ENCODE measurements around the gene ANKS1A.
A peak's percentile ranks its signal among the peaks of the same experiment; 100 is the strongest.

ANKS1A gene

DNA sequence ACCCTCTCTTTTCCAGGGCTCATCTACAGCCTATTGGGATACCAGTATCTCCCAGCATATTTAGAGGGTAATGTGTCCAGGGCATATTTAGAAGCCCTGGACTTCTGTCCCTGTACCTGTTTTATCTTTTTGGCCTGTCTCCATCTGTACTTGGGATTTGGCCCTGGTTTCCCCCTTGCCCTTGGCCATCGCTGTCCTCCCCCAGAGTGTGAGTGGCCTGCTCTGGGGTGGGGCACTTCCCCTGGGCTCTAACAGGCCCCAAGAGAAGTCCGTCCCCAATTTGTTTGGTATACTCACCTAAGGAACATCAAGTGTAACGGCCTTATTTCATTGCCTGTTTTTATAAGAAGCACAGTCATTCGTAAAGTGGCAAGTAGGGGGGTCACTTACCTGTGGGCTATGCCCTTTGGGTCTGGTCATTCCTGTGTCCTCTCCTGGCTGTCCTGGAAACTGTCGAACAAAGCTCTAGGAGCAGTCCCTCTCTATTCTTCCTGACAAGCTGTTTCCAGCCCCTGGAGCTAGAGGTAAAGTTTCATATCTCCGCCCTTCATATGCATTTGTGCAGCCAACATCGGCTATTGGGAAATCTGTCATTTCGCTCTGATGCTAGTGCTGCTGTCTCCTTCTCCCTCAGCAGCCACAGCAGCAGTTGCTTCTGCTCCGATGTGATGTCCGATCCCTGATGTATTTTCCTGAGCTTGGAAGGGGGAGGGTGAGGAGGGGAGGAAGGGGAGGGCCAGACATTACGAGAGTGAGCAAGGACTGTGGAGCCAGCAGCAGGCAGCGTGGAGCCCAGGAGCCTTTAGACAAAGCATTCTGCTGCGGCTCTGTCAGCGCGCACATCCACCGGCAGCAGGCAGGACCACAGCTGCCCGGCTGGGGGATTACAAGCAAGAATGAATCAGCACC, 168.6 kb downstream of the ANKS1A start:
- DNase-seq: no peak

DNA sequence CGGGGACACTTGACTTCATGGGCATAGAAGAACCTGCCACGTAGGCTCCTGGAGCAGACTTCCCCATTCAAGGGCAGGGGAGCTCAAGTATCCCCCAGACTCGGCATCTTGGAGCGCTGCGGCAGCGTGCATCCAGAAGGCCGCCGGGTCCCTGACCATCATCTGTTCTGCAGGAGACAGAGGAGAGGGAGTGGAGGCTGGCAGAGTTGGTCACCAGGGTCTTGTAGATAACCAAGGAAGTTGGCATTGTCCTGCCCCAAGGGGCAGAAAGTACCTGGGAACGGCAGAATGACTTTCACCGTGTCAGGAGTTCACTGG, 169.3 kb downstream of the ANKS1A start:
- no peak for DNase-seq

DNA sequence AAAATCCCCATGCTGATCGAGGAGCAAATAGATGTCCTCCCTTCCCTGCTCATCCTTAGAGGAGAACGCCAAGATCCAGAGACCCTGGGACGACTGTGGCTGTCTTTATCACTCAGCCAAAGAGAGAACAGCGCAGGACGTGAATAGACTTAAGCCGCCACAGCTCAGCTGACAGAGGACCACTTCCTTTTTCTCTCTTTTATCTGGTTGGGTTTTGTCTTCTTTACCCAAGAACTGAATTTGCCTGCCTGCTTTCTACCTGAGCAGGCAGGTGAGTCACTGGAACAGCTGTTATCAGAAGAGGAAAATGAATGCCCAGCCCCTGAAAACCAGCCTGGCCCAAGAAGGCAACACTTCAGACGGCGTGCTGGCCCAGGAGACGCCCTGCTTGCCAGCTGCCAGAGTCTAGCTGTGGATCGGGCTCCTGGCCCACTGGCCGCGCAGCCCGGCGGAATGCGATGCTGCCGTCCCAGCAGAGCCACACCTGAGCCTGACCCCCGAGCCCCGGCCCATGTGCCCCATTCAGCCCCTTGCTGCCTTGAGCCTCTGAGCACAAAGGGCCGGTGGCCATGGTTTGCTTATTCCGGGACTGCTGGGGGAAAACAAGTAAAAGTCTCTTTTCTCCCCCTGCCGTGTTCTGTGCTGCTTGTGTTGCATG, 169.9 kb downstream of the ANKS1A start:
- no peak for DNase-seq

DNA sequence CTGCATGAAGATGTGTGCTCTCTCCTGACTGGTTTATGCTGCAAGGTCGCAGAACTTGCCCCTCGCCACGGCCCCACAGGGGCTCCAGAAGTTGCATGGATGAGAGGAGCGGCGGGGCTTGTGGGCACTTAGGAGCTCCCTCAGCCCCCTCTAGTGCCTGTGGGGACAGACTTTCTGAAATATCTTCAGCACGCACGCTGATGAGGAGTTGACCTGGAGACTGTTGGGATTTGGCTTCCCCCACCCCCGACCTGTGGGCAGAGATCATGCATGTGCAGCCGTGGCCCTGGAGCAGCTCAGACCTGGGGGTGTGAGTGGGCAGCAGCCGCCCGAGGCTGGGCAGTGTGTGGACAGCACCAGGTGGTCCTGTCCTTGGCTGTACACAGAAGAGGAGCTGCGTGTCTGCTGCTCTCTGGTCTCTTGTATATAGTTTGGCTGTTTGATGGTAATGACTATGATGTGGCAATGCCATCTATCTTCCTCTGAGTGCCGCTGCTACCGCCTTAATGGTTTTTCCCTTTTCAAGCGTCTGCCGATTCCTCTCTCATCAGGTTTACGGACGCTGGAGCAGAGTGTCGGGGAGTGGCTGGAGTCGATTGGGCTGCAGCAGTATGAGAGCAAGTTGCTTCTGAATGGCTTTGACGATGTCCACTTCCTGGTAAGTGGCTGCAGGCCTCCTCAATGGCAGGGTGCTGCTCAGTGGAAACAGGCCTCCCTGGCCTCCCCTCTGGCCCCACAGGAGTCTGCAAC, 170.7 kb downstream of the ANKS1A start:
- no peak for DNase-seq

DNA sequence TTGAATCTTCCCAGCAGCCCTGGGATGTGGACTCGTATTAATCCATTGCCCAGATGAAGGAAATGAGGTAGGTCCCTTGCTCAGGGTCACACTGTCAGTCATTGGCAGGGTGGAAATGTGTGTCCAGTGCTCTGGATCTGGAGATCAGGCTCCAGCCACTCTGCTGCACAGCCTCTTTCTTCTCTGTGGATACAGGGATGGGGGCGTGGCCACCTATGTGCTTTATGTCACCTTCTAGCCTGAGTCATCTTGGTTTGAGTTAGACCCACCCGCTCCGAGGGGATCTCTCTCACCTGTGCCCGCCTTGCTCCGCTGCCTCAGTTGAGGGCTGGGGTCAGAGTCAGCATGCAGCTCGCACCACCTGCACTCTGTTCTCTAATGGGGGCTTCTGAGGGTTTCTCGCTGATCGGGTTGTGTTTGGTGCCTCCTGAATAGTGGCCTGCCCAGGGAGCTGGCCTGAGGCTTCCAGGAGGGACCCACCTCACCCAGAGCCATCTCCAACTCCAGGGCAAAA, 172.1 kb downstream of the ANKS1A start:
- DNase-seq: no peak

DNA sequence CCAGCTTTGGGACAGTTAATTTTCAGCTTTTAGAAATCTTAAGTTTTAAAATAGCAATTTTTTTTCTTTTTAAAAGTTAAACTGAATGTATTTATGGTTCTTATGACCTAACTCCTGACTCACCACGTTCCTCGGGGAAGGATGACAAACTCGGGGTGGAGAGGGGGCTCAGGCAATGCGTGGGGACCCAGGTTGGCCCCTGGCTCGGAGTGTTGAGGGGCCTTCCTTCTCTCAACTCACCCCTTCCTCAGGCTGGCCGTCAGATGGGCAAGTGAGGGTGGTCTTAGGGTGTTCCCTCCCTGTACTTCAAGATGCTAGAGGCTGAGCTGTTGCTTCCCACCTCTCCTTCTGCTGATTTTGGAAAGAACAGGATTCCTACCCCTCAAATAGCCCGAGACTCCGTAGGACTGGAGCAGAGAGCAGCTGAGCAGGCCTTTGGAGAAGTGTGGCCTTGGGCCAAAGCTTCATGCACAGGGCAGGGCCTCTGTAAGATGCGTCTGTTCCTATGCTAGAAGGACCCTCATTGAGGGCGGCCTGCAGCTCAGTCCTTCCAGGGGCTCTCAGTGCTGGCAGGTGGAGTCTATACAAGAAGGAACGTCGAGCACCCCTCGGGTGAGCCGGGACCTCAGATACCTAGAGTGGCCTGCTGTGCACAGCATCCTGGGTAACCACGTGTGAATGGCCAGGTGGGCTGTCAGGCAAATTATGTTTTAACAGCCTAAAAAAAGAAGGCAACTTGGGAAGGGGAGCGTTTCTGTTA, 172.8 kb downstream of the ANKS1A start:
- DNase-seq: no peak

DNA sequence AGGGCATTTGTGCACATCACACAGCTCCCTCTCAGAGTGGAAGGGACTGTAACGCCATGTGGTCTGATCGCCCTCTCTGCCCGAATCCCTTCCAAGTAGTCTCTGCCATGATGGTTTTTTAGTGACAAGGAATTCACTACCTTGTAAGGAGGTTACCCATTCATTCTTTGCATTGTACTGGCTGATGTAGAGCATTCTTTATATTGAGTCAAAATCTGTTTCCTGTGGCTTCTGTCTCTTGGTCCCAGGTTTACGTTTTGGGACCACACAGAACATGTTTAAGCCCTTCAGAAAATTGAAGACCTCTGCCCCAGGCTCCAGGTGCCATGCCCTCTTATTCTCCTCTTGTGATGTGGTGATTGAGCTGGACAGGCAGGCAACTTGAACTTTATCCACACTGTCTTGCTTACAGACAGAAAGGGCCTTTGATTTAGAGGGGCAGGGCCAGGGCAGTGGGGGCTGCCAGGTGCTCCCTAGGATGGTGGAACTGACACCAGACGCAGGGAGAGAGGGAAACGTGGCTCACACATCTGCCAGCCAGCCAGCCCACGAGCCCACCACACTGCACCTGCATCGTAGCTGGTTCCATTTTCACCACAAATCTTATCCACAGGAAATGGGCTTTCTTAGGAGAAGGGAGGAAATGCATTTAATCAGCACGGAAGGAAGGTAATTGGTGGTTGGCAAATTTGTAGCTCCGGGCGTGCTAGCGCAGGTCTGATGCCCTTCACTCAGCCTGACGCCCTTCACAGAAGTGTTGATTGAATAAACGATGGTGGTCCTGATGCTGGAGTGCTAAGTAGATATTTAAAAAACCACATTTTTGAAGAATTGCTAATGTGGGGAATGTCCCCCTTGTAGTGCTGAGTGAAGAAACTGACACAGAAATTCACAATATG, 173.9 kb downstream of the ANKS1A start:
- DNase-seq: peak; percentile 20

DNA sequence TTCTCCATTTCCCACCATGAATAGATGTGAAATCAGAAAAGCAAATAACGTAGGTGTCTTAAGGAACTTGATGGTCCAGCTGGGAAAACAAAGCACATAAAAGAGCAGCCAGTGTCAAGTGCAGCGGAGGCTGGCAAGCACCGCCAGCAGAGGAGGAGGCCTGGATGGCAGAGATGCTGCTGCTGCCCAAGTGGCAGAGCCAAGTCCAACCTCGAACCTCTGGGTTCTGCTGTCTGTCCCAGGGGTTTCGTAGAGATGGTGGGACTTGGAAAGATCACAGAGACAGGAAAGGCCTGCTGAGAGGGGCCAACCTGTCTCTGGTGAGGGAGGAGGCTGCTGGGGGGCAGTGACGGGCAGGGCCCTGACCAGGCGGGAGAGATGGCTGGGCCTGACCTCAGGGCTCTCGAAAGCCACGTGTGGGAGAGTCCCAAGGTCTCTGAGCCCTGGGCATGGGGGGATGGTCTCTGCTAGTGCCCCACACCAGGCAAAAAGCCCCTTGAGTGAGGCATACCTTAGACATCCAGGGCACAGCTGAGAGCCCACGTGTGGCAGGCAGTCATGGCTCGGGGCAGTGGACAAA, 174.7 kb downstream of the ANKS1A start:
- DNase-seq: no peak

DNA sequence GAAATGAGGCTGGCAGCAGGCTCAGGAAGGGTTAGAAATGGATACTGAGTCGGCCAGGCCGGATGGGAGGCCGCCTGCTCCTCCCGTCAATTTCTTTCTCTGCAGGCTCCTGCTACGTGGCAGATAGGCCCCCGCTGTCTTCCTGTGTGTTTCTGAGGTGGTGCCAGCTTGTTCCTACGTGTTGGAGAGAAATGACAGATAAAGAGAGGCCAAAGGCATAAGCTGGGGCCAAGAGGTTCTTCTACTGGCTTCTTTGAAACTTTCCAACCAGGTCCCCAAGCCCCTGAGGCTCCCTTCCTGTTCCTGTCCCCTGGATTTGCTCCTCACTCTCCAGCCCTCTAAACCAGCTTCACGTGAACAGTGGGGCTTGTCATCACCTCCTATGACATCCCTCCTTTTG, 175.2 kb downstream of the ANKS1A start:
- no peak for DNase-seq

DNA sequence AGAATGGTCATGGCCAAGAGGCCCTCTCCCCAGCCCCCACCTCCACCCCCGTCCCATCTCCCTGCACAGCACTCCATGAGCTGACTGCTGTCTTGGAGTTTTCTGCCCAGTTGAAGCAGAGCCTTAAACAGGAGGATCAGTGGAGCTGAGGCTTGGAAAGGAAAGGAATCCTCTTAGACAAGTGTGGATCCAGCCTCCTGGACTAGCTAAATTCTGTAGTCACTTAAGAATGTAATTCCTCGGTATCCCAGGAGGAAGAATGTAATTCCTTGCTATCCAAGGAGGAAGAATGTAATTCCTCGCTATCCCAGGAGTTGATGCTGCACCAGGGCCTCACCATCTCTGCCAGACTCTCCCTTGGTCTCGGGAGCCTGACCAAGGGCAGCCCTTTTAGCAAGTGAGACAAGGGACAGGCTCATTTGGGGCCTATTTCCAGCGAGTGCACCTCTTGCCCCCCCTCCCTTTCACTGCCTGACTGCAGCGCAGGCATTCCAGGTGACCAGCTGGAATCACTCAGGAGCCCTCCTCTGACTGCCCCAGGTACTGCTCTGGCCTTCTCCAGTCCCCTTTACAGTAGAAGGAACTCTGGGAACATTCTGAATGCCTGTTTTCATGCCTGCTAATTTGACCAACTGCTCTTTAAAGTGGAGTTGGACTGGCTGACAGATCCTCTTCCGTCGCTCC, 175.8 kb downstream of the ANKS1A start:
- DNase-seq: no peak

DNA sequence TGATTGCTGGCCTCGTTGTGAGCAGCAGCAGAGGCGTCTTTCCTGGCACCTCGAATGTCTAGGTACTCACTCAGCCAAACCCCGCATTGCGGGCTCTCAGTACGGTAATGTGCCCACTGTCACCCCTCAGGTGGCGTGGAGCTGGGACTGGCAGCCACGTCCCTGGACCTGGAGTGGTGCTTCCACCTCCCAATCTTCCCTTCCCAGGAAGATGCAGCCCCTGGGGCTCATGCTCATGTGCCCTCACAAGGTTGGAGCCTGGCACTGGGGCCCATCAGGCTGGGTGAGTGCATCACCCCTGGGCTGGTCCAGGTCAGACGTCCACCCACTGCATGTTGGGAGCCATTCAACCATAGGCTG, 176.4 kb downstream of the ANKS1A start:
- DNase-seq: no peak

DNA sequence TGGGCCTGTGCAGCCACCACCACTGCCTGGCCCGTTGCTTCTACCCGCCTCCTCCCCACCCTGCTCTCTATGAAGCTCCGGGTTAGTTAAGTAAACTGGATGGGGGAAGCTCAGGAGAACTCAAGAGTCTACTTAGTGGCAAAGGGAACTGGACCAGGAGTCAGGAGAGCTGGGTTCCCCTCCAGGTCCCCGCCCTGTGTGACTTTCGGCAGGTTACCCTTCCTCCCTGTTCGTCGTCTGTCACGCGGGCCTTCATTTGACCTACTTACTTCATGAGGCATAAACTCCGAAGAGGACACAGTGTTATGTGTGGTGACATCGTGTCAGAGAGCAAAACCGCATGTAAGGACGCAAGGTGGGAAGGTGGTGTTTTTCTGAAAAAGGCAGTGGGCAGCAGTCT, 176.8 kb downstream of the ANKS1A start:
- no peak for DNase-seq

DNA sequence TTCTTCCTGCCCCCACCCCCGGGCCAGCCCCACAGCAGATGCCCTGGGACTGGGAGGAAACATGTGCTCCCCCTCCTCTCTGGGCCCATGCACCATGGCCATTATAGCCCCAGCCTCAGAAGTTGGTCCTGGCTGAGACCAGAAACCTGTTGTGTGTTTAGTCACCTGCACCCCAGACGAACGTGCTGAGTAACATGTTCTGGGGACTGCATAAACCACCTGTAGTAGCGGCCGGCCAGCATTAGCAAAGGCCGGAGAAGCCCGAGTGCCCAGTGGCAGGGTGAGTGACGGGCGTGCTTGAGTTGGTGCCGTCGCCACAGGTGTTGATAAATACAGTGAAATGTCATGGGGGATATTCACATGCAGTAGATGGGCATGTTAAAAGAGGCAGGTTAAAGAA, 178.2 kb downstream of the ANKS1A start:
- DNase-seq: no peak

DNA sequence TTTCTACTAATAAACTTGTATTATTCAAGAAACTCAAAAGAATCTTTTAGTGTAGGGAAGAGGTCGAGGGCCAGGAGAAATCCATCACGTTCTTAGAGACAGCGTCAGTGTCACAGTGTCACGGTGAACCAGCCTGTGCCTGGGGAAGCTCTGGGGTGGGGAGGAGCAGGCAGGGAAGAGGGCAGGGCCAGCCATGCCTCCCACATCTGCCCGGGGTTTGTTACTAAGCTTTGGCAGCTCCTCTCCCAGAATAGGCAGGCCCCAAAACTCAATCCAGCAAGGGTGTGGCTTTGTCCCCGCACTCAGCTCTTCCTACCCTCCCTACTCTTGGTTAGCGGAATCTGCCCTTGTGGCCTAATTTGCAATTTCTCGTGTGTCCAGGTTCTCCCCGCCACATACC, 179.2 kb downstream of the ANKS1A start:
- no peak for DNase-seq

DNA sequence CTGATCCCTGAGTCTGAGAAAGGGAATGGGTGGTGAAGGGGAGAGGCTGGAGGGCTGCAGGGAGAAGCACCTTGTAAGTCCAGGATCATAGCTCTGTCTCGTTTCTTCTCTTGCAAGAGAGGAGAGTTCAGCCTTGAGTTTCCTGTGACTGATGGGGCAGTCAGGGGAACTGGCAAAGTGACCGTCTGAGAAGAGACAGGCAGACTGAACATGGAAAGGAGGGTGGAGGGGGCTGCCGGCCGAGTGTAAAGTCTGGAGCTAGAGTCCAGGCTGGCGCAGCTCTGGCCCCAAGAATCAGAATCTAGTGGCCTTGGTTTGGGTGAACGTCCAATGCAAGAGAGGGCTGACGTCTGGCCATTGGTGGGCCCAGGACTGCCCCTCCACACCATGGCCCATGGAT, 179.6 kb downstream of the ANKS1A start:
- DNase-seq: no peak

DNA sequence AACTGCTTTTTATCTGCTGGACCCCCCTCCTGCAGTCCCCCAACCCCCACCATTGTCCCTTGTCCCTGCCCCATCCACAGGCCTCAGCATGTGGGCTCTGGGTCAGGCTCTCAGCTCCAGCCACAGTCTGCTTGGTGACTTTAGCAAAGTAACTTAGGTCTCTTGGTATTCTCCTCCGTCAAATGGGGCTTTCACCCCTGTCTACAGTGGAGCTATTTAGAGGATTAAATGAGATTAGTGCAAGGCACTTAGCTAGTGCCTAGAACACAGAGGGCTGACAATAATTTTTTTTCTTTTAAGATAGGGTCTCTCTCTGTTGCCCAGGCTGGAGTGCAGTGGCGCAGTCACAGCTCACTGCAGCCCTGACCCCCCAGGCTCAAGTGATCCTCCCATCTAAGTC, 180.2 kb downstream of the ANKS1A start:
- DNase-seq: no peak

DNA sequence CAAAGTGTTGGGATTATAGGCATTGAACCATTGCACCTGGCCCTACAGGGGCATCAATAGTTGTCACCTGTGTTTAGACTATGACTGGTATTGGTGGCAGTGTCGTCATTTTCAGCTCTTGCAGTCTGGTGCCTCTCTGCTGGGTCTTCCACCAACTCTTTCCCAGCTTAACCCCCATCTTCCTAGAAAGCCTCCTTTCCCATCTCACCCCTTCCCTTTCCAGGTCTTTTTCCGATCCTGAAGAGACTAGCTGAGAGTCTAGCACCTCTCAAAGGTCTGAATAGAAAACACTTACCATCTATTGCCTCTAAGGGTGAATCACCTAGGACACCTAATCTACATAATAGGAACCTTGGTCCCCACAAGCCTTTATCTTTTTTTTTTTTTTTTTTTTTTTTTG, 181.1 kb downstream of the ANKS1A start:
- DNase-seq: no peak

DNA sequence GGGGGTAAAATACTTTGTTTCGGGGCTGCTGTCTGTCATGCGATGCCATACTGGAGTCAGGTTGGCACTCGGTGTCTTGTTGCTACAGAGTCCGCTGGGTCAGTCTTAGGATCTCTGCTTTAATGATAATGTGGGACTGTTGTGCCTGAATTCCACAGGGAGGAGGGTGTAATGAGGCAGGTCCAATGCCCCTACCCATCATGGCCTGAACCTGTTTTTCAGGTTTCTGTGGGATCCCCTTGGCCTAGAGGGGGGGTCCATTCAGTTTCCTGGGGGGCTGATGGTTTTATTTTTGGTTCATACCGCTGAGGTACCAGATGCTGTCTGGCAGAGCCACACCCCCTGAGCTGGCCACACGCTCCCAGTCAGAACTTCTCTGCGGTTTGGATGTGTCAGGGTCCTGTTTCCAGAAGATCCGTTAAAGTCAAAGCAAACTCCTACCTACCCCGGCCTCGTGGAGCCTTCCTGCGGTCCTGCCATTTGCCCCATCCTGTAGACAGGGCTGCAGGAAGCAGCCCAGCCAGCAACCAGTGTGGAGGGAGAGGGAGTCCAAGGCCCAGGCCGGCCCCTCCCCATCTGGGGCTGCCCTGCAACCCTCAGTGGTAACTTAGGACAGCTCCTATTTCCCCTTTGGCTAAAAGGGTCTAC, 182.4 kb downstream of the ANKS1A start:
- no peak for DNase-seq

DNA sequence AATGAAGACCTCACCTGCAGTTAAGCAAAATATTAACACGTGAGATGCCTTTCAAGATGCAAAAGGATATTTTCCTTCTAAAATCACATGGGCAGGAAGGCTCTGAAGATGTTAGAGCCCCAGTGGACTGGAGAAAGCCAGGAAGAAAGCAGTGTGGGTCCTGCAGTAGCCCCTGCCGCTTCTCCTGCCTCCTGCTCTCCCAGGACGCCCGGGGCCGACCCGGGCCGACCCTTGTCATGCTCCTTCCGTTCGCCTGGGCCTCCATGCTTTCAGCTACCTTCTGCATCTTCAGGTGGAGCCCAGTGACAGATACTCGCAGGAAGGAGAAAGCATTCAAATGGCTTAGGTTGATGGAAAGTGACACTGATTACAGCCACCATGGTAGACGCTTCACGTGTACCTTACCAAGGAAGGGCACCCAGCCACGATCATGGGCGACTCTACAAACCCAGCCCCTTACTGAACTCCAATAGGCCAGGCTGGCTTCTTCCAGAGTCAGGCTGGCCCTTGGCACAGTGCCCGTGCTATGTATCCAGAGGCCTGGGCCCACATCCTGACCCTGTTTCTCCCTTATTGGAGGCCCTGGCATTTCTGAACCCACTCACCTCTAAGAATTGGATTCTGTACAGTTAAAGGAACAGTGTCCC, 183.1 kb downstream of the ANKS1A start:
- DNase-seq: no peak

DNA sequence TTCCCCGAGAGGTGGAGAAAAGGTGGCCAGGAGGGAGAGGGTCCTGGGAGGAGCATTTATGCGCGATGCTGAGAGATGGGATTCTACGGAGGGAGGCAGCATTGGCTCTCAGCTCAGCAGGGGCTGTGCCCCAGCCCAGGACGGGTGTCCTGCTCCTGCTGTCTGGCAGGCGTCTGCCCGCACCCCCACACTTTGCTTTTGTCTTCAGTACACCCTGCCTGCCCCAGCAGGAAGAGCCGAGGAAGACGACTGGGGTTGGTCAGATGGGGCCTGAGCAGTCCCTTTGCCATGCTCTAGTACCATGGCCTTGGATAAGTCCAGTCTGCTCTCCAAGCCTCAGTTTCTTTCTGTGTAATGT, 183.6 kb downstream of the ANKS1A start:
- DNase-seq: no peak

All from activated CD4-positive, alpha-beta T cell treated with anti-CD3 and anti-CD28 coated beads, Interleukin-2, amount 50 U/mL, for 16 hours (primary cell).